ENCODE data around the gene TXNRD2.

The TXNRD2 gene

DNA sequence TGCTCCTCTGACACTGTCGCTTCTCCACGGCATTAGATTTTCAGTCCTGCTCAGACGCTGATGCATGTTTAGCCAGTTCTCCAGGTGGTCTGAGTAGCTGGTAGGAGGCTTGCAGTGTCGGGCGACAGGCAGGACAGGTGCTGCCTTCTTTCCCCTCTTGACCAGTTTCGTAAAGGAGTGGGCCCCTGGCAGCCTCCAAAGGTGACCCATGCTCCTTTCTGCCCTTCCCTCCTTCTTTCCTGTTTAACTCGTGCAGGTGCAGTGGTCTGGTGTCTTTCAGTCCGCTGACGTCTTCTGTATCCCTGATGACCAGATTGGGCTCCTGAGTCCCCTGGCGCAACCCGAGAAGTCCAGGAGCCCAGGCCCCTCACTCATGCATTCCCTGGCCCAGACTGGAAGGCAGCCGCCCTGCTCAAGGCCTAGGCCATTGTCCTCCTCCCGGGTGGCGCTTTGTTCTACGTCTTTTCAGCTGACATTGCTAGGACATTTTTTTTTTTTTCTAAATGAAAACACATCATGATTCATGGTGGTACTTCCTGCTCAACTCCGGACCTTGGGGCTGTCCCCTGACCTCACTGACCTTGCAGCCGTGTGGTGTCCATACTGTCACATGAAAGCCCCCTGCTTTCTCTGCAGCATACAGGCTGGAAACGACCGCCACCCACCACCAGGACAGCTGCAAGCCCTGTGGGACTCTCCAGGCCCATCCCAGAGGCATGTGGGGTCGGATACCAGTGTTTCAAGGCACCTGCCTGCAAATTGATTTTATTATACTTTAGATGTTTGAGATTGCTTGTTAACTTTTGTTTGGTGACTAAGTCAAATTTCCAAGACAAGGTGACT, 25.5 kb upstream of the TXNRD2 start:
- DNase-seq (ENCODE audit: low read depth, low spot score), result no peak

DNA sequence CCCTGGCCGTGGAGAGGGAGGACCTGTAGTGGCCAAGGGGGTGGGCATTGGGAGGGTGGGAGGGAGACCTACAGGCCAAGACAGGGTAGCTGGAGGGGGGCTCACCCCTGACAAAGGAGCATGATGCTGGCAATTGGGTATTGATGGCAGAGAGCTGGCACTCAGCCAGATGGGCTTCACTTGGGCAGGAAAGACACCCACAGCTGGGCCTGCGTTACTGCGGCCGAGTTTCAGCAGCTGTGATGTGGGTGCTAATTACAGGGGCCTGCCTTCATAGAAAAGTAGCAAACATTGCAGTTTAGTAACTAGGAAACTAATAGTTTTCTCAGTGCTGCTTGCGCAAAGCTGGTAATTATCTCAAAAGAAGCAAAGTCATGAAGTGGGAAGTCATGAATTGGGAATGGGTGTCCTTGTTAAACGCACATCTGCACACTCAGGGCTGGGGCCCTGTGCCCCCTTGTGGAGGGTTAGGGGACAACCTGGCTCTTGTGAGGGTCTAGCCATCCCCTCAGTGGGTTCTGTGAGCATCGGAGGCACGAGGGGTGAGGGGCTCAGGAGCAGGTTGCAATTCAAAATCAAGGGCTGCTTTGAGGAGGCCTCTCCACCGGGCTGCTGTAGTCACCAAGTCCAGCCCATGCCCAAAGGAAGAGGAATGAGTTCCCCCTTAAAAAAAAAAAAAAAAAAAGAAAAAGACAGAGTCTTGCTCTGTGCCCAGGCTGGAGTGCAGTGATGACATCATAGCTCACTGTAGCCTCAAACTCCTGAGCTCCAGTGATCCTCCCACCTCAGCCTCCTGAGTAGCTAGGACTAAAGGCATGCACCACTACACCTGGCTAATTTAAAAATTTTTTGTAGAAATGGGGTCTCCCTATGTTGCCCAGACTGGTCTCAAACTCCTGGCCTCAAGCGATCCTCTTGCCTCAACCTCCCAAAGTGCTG, 24.4 kb upstream of the TXNRD2 start:
- no peak for DNase-seq (ENCODE audit: low read depth, low spot score)

DNA sequence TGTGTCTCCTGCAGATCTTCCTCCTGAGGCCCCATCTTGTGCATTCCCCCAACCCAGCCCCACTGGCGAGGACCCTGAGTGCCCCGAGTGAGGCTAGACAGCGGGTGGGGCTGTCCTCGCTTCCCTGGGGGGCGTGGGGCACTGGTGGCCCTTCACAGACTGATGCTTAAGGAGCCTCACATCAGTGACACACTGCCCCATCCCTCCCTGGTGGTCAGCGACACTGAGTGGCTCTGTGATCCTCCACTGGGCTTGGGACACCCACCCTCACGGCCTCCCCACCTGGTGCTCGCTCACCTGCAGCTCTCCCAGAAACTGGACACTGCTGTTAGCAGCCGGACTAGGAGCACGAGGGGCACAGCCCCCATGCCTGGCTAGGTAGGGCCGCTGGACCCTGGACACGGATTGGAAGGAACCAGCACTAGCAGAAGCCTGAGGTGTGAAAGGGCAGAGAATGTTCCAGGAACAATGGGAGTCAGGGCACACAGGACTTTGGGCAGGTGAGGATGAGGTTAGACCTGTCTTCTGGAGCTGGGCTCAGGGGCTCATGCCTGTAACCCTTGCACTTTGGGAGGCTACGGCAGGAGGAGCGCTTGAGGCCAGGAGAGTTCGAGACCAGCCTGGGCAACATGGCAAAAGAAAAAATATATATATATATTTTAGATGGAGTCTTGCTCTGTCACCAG, 23.2 kb upstream of the TXNRD2 start:
- DNase-seq (ENCODE audit: low read depth, low spot score), result no peak

DNA sequence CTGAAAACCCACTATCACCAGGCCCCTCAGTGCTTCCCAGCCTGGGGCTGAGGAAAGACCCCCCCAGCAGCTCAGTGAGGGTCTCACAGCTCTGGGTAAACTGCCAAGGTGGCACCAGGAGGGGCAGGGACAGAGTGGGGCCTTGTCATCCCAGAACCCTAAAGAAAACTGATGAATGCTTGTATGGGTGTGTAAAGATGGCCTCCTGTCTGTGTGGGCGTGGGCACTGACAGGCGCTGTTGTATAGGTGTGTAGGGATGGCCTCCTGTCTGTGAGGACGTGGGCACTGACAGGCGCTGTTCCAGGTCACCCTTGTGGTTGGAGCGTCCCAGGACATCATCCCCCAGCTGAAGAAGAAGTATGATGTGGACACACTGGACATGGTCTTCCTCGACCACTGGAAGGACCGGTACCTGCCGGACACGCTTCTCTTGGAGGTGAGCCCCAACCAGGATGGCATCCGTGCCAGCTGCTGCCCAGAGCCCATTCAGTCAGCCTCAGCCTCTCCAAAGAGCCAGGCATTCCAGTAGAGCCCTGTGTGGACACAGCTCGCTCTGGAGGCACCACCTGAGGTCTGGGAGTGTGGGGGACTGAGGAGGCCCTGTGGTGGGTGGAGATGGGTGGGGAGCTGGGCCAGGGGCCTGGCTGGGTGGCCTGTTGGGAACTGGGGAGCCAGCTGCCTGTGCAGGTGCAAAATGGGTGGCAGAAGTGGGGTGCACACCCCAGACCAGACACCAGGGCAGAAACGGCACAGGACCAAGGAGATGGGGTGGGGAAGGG, 22.4 kb upstream of the TXNRD2 start:
- no peak for DNase-seq (ENCODE audit: low read depth, low spot score)

DNA sequence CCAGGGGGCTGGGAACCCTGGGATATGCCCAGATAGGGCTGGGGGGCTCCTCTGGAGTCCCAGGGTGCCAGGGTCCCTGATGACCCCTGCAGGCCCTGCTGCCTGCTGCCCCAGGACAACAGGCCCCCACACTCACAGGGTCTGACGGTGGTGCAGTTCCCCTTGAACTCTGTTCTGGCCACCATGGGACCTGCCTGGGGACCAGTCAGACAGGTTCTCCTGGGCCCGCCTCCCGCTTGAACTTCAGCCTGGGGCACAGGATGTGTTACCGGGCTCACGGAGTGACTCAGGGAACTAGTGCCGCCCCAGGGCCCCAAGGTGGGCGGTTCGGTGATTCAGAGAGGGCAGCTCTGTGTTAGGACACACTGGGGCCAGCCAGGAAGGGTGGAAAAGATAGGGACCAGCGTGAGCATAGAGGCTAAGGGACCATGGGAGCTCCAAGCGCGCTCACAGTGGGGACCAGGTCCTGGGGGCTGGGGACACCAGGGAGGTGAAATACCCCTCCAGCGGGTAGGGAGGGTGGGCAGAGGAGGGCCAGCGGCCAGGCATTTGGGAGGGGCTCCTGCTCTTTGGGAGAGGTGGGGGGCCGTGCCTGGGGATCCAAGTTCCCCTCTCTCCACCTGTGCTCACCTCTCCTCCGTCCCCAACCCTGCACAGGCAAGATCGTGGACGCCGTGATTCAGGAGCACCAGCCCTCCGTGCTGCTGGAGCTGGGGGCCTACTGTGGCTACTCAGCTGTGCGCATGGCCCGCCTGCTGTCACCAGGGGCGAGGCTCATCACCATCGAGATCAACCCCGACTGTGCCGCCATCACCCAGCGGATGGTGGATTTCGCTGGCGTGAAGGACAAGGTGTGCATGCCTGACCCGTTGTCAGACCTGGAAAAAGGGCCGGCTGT, 21.5 kb upstream of the TXNRD2 start:
- DNase-seq (ENCODE audit: low read depth, low spot score), result no peak

DNA sequence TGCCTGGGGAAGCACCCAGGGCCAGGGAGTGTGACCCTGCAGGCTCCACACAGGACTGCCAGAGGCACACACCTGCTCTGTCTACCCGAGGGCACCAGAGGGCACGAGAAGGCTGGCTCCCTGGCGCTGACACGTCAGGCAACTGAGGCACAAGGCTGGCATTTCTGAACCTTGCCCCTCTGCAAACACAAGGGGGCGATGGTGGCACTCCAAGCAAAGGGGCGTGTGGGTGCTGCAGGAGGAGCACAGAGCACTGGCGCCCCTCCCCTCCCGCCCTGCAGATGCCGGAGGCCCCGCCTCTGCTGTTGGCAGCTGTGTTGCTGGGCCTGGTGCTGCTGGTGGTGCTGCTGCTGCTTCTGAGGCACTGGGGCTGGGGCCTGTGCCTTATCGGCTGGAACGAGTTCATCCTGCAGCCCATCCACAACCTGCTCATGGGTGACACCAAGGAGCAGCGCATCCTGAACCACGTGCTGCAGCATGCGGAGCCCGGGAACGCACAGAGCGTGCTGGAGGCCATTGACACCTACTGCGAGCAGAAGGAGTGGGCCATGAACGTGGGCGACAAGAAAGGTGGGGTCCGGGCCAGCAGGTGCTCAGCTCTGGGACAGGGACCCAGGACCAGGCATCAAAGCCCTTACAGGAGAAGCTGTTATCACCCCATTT, 20.8 kb upstream of the TXNRD2 start:
- no peak for DNase-seq (ENCODE audit: low read depth, low spot score)

DNA sequence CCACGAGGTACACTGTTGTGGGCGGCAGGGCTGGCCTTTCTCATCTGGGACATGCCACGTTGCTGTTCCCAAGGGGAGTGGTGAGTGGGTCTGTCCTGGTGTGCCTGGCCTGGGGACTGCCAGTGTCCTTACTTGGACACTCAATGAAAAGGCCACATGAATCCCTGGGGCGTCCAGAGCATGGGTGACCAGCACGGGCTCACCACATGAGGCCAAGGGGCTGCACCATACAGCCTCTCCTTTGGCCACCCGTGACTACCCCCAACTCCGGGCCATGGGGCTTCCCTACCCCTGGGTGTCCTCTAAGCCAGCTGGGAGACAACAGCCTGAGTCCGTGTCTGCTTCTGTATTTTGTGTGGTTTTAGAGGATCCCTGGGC, 20.2 kb upstream of the TXNRD2 start:
- no peak for DNase-seq (ENCODE audit: low read depth, low spot score)

DNA sequence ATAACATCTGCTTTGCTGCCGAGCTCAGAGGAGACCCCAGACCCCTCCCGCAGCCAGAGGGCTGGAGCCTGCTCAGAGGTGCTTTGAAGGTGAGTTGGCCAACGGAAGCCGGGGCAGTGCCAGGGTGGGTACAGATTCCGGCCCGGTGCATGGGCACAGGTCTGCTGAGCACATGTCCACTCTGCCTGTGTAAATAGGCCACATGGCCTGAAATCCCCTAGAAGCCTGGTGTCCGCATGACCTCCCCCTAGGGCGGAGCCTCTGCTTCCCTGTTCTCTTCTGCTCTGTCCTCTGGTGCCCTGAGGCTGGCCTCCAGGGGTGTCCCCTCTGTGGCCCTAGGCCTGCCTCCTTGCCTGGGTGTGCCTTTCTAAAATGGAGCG, 19.6 kb upstream of the TXNRD2 start:
- DNase-seq (ENCODE audit: low read depth, low spot score), result no peak

DNA sequence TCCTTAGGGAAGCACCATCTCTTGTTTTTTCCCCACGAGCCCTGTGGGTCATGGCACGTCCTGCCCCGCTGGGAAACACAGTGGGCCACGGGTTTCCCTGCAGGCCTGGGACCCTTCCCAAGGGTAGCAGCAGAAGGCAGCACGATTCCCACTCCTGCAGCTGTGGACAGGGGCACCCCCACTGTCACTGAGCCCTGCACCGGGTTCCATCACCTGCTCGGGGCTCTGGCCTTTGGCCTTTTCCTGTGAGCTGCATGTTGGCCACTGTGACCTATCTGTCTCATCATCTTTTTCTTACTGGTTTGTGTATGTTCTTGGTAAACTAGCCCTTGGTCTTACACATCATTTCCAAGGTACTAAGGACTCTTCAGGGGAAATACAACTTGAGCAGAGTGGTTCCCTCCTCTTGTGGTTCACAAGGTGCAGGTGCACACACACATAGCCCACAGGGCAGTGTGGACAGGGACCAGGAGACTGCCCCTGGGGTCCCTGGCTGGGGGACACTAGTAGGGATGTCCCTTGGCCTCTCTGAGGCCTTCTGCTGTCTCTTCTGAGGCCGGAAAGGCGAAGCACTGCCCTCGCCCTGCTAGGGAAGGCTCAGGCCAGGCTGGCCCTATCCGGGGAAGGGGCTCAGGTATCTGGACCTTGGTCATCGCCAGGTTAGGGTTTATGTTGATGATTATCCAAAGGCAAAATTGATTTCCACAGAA, 19.0 kb upstream of the TXNRD2 start:
- no peak for DNase-seq (ENCODE audit: low read depth, low spot score)

DNA sequence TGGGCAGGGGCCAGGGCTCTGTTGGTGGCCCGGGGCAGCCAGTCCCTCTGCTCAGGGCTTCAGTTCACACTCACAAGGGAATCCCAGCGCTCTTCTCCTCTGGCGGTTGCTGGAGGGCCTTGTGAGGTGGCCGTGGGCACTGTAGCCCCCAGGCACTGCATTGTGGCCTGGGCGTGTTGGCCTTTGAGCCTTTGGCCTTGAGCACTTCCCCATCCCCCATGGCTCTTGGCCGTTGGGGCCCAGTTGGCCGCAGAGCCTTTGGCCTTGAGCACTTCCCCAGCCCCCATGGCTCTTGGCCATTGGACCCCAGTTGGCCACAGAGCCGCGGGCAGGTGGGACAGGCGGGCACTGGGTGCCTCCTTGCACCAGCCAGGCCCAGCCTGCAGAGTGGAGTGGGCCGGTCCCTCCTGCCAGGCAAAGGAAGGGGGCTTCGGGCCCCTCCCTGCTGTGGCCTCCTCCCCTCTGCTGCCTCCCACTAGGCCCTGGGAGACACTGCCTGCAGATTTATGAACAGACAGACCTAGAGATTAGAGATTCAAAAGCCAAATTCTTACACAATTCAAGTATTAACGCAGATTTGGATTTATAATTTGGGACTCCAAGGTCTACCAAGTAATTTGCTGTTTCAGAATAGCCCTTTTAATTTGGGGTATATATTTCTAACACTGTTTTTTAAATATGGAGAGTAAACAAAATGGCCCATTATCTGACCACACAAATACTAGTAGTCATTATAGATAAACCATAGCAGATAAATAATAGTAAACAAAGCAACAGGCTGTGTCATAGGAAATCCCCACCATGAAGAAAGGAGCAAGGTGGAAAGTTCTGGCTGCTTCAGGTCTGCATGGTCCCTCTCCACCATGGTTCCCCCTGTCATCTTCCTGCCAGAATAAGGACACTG, 18.2 kb upstream of the TXNRD2 start:
- DNase-seq (ENCODE audit: low read depth, low spot score), result no peak

DNA sequence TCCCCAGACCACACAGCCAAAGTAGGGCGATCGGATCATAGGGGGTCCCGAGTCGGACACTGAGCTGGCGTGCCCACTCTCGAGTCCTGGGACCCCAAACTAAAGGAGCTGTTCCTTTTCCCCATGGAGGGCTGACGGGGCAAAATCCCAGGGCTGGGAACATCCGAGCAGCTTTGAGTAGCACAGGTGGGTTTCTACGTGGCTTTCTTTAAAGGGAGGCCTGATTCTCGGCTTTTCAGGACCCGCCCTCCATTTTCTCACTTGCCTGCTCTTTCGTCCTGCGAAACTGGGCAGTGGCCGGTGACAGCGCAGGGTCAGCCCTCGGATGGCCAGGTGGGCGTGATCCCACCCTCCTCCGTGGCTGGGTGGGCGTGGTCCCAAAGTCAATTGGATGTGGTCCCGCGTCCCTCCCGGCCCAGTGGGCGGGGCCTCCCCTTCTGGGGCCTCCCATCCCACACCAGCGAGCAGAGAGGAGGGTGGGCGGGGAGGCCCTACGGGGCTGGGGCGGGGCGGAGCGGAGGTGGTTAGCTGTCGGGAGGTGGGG, 17.5 kb upstream of the TXNRD2 start:
- no peak for DNase-seq (ENCODE audit: low read depth, low spot score)

DNA sequence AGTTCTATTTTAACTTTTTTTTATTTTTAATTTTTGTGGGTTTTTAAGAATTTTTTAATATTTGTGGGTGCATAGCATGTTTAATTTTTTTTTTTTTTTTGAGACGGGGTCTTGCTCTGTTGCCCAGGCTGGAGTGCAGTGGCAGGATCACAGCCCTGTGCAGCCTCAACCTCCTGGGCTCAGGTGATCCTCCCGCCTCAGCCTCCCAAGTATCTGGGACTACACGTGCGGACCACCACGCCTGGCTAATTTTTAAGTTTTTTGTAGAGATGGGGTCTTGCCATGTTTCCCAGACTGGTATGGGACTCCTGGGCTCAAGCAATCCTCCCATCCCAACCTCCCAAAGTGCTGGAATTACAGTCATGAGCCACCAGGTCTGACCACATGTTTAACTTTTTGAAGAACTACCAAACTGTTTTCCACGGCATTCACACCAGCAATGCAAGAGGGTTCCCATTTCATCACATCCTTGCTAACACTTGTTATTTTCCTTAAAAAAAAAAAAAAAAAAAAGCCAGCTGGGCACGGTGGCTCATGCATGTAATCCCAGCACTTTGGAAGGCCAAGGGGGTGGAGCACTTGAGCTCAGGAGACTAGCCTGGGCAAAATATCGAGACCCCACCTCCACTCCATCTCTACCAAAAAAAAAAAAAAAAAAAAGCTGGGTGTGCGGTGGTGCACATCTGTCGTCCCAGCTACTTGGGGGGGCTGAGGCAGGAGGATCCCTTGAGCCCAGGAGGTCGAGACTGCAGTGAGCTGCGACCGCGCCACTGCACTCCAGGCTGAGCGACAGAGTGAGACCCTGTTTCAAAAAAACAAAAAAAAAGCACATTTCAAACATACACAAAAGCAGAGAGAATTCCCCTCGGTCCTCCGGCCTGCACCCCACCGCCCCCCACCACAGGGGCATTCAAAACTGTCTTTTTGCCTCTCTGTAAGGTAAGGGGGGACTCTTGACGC, 16.7 kb upstream of the TXNRD2 start:
- DNase-seq (ENCODE audit: low read depth, low spot score), result no peak

DNA sequence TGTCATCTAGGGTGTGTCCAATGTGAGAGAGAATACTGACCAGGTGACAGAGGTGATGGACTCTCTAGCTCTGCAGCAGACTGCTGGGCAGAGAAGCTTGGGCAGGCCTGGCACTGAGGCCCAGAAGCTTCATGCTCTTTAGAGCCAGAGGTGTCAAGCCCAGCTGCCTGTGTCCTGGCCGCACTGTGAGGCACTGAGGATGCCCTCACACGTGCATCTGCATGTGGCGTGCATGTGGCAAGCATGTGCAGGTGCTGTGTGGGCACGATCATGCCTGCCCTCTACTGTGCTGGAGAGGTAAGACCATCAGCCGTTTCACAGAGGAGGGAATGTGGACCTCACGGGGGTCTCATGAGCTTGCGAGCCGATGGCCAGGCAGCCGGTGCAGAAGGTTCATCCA, 15.8 kb upstream of the TXNRD2 start:
- no peak for DNase-seq (ENCODE audit: low read depth, low spot score)

DNA sequence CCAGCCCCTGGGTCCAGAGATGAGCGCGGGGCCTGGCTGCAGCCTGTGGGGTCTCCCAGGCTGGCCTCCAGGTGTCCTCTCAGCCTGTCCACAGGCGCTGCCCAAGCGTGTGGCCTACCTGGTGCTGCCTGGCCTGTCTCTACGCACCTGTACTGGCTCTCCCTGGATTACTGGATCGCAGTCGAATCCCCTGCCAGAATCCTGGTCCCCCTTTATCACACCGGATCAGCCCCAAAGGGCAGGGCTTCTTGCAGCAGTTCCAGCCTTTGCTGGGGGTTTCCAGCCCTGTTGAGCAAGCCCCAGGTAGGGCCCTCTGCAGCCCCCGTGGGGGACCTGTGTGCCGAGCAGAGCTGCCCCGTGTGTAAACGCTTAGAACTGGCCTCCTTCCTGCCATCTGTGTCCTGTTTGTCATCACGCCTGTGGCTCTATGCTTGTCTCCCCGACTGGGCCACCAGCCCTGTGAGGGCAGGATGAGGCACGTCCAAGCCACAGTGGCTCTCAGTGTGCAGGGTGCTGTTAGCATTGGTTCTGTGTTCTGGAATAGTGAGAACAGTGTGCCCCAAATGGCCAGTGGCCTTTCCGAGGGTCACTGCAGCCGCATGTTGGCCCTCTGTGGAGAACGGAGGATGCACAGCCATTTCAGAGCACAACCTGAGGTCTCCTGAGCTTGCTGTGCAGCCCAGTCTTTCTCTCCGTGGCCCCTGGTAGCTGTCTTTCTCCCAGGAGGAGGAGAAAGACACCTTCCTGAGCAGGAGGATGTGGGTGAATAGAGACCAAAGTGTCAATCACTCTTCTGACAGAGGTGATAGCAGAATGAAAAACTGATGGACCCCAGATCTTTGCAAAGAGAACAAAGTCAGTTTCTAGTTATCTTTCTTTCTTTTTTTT, 13.9 kb upstream of the TXNRD2 start:
- no peak for DNase-seq (ENCODE audit: low read depth, low spot score)

DNA sequence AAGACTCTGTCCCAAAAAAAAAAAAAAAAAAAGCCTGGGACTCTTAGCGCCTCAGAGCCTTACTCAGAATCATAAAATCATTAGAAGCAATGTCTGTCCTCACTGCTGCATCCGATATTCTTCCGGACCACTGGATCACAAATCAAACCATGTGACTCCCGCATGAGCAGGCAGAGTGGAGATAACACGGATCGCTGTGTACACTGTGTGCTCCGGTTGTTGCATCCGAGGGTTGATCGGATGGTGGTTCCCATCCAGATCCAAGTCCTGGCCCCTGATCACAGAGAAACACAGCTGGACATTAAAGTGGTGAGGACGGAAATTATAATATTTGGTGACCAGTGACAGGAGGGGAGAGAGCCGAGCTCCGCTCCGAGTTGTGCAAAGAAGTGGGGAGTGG, 9.7 kb upstream of the TXNRD2 start:
- no peak for DNase-seq (ENCODE audit: low read depth, low spot score)
